ENCODE measurements around the gene BTBD2. TPM values are rescaled to one million over a fixed set of nuclear protein-coding genes. Genes with fewer than 3 reads are reported as not detected.

The BTBD2 gene
- total and polyA plus RNA-seq, 2 of the 13 experiments (the other 11 are each of a cell fraction or from before 2014, with no cell fraction given) = 28.1 to 45.3 TPM

DNA sequence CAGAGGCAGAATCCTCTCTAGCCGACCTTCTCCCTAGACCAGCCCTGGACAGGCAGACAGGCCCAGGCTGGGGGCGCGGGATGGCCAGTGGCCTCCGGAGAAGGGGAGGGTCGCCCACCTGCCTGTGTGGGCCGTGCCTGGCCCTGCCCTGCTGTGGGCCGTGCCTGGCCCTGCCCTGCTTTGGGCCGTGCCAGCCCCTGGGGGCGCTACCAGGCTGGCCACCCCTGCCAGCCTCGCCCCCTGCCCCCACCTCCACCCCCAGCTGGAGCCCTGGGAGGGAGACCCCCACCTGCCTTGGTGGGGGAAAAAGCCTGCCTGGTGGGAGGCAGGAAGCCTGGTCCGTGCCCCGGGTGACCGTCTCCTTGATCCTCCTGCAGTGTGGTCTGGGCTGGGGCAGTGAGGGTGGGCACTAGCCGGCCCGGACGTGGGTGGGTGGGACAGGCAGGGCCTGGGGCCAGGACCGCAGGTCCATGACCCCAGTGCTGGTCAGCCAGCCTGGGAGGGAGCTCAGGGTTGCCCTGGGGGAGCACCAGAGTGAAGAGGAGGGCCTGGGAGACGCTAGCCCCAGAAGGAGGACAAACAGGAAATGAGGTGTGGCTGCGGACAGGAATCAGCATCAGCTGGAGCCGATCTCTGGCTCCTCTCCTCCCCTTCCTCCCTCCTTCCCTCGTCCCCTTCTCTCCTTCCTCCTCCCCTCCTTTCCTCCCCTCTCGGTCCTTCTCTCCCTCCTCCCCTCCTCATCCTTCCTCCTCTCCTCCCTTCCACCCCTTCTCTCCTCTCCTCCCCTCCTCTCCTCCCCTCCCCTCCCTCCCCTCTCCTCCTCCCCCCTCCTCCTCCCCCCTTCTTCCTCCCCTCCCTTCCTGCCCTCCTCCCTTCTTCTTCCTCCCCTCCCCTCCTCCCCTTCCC is 40.7 kb upstream of the BTBD2 start (continued):
- TF ChIP-seq ZEB1 (IDR thresholded peaks at IDR 0.05; ENCODE audit: insufficient replicate concordance, low read depth) (no peak), PHF8 (CRISPR knock-in tag; IDR thresholded peaks at IDR 0.05) (no peak), ZNF383 (CRISPR knock-in tag; IDR thresholded peaks at IDR 0.05; ENCODE audit: borderline replicate concordance) (no peak), ZNF605 (CRISPR knock-in tag; IDR thresholded peaks at IDR 0.05) (0 out of 2 replicates have a peak, but pooled peaks have one; percentile 23), ZBTB3 (CRISPR knock-in tag; IDR thresholded peaks at IDR 0.05; ENCODE audit: borderline replicate concordance, low read depth) (0 out of 2 replicates have a peak, but pooled peaks have one; percentile 52), NFATC3 (CRISPR knock-in tag; IDR thresholded peaks at IDR 0.05) (no peak), ZZZ3 (CRISPR knock-in tag; IDR thresholded peaks at IDR 0.05; ENCODE audit: borderline replicate concordance) (no peak), ZNF296 (CRISPR knock-in tag; conservative IDR thresholded peaks at IDR 0.05) (0 out of 2 replicates have a peak, but pooled peaks have one; percentile 23), SIX1 (CRISPR knock-in tag; IDR thresholded peaks at IDR 0.05; ENCODE audit: borderline replicate concordance) (no peak), ZC3H13 (CRISPR knock-in tag; IDR thresholded peaks at IDR 0.05) (no peak), SRSF4 (IDR thresholded peaks at IDR 0.05; ENCODE audit: low read depth, low read length, poor library complexity, severe bottlenecking) (no peak), ZSCAN25 (CRISPR knock-in tag; IDR thresholded peaks at IDR 0.05) (peak; percentile 93)
- TF ChIP-seq, protein P1, sequence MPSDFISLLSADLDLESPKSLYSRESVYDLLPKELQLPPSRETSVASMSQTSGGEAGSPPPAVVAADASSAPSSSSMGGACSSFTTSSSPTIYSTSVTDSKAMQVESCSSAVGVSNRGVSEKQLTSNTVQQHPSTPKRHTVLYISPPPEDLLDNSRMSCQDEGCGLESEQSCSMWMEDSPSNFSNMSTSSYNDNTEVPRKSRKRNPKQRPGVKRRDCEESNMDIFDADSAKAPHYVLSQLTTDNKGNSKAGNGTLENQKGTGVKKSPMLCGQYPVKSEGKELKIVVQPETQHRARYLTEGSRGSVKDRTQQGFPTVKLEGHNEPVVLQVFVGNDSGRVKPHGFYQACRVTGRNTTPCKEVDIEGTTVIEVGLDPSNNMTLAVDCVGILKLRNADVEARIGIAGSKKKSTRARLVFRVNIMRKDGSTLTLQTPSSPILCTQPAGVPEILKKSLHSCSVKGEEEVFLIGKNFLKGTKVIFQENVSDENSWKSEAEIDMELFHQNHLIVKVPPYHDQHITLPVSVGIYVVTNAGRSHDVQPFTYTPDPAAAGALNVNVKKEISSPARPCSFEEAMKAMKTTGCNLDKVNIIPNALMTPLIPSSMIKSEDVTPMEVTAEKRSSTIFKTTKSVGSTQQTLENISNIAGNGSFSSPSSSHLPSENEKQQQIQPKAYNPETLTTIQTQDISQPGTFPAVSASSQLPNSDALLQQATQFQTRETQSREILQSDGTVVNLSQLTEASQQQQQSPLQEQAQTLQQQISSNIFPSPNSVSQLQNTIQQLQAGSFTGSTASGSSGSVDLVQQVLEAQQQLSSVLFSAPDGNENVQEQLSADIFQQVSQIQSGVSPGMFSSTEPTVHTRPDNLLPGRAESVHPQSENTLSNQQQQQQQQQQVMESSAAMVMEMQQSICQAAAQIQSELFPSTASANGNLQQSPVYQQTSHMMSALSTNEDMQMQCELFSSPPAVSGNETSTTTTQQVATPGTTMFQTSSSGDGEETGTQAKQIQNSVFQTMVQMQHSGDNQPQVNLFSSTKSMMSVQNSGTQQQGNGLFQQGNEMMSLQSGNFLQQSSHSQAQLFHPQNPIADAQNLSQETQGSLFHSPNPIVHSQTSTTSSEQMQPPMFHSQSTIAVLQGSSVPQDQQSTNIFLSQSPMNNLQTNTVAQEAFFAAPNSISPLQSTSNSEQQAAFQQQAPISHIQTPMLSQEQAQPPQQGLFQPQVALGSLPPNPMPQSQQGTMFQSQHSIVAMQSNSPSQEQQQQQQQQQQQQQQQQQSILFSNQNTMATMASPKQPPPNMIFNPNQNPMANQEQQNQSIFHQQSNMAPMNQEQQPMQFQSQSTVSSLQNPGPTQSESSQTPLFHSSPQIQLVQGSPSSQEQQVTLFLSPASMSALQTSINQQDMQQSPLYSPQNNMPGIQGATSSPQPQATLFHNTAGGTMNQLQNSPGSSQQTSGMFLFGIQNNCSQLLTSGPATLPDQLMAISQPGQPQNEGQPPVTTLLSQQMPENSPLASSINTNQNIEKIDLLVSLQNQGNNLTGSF (CRISPR knock-in tag; IDR thresholded peaks at IDR 0.05) = no peak
- TF ChIP-seq, protein P2, sequence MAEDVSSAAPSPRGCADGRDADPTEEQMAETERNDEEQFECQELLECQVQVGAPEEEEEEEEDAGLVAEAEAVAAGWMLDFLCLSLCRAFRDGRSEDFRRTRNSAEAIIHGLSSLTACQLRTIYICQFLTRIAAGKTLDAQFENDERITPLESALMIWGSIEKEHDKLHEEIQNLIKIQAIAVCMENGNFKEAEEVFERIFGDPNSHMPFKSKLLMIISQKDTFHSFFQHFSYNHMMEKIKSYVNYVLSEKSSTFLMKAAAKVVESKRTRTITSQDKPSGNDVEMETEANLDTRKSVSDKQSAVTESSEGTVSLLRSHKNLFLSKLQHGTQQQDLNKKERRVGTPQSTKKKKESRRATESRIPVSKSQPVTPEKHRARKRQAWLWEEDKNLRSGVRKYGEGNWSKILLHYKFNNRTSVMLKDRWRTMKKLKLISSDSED (CRISPR knock-in tag; IDR thresholded peaks at IDR 0.05) = no peak
- TF ChIP-seq, protein P3, sequence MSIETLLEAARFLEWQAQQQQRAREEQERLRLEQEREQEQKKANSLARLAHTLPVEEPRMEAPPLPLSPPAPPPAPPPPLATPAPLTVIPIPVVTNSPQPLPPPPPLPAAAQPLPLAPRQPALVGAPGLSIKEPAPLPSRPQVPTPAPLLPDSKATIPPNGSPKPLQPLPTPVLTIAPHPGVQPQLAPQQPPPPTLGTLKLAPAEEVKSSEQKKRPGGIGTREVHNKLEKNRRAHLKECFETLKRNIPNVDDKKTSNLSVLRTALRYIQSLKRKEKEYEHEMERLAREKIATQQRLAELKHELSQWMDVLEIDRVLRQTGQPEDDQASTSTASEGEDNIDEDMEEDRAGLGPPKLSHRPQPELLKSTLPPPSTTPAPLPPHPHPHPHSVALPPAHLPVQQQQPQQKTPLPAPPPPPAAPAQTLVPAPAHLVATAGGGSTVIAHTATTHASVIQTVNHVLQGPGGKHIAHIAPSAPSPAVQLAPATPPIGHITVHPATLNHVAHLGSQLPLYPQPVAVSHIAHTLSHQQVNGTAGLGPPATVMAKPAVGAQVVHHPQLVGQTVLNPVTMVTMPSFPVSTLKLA (IDR thresholded peaks at IDR 0.05) = no peak
- TF ChIP-seq, protein P4, sequence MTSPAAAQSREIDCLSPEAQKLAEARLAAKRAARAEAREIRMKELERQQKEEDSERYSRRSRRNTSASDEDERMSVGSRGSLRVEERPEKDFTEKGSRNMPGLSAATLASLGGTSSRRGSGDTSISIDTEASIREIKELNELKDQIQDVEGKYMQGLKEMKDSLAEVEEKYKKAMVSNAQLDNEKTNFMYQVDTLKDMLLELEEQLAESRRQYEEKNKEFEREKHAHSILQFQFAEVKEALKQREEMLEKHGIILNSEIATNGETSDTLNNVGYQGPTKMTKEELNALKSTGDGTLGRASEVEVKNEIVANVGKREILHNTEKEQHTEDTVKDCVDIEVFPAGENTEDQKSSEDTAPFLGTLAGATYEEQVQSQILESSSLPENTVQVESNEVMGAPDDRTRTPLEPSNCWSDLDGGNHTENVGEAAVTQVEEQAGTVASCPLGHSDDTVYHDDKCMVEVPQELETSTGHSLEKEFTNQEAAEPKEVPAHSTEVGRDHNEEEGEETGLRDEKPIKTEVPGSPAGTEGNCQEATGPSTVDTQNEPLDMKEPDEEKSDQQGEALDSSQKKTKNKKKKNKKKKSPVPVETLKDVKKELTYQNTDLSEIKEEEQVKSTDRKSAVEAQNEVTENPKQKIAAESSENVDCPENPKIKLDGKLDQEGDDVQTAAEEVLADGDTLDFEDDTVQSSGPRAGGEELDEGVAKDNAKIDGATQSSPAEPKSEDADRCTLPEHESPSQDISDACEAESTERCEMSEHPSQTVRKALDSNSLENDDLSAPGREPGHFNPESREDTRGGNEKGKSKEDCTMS (CRISPR knock-in tag; conservative IDR thresholded peaks at IDR 0.05) = no peak

All from HepG2 (cell line).